SU-DHL-6 (cell line): ENCODE data around the gene LCK.

ENCODE experiments used
- EZH2phosphoT487 ChIP-seq: fragments of 200-600 bp; sonication (generic), shearing (Covaris generic); conservative IDR thresholded peaks from 2 replicates; pipeline ENCODE4 v1.6.1; 2018; ENCODE audit warnings: mild to moderate bottlenecking, antibody characterized with exemption, low read length, moderate library complexity, mixed read lengths
- TF ChIP-seq, protein P1 (sequence below): fragments of 200-600 bp; sonication (generic); IDR thresholded peaks from one replicate; pipeline ENCODE4 v1.5.1; 2017; ENCODE audit warnings: antibody characterized with exemption, mild to moderate bottlenecking, low read length, moderate library complexity; ENCODE audit not compliant: insufficient read depth, poor library complexity, severe bottlenecking

DNA sequence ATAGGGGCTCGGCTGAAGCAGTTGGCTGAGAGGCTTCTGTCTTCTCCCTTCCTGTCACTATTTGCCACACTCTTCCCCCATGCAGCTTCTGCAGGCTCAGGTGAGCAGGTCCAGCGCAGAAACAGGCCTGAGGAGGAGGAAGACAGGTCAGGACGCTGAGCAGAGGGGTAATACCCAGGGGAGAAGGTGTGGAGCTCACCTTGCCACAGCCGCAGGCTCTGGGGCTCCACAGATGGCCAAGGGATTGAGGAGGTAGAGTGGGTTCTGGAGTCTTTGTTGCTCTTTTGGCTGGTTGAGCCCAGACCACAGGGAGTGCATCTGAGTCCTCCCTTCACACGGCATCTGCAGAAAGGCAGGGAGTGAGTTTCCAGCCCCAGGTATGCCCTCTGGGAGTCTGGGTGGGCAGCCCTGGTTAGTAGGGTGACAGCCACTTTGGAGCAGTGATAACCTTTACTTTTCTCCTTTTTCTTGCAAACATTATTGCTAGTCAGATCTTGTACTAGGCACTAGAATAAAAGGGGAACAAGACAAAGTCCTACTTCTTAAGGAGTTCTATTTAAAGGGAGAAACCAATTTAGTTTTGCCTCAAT is 19.1 kb upstream of the LCK start:
- TF ChIP-seq, protein P1, sequence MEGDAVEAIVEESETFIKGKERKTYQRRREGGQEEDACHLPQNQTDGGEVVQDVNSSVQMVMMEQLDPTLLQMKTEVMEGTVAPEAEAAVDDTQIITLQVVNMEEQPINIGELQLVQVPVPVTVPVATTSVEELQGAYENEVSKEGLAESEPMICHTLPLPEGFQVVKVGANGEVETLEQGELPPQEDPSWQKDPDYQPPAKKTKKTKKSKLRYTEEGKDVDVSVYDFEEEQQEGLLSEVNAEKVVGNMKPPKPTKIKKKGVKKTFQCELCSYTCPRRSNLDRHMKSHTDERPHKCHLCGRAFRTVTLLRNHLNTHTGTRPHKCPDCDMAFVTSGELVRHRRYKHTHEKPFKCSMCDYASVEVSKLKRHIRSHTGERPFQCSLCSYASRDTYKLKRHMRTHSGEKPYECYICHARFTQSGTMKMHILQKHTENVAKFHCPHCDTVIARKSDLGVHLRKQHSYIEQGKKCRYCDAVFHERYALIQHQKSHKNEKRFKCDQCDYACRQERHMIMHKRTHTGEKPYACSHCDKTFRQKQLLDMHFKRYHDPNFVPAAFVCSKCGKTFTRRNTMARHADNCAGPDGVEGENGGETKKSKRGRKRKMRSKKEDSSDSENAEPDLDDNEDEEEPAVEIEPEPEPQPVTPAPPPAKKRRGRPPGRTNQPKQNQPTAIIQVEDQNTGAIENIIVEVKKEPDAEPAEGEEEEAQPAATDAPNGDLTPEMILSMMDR, result no peak
- TF ChIP-seq EZH2phosphoT487, result no peak
